Astrocyte (in vitro differentiated cells and primary cell): ENCODE data around the gene APBB2. TPM values are rescaled to one million over a fixed set of nuclear protein-coding genes. Genes with fewer than 3 reads are reported as not detected.

Source experiments
- DNase-seq: peaks from one replicate; pipeline ENCODE4 v3.0.0-alpha.2; 2010; ENCODE audit warnings: low read depth
- FAIRE-seq: peaks from 2 replicates; lab custom pipeline; 2011; peaks lifted over from hg19 to GRCh38; lab: Jason Lieb, UNC
- H2AFZ ChIP-seq: 2 replicates; pipeline ENCODE4 v1.6.0; 2012; ENCODE audit warnings: low read depth, low read length, inconsistent platforms
- H3K27ac ChIP-seq: 2 replicates; pipeline ENCODE4 v1.5.1; 2011; ENCODE audit warnings: low read depth, low read length, inconsistent platforms
- H3K27me3 ChIP-seq: 2 replicates; pipeline ENCODE4 v1.6.0; 2011; ENCODE audit warnings: low read length, inconsistent platforms; ENCODE audit not compliant: insufficient read depth
- H3K36me3 ChIP-seq: 2 replicates; pipeline ENCODE4 v1.5.1; 2011; ENCODE audit warnings: low read length, inconsistent platforms; ENCODE audit not compliant: insufficient read depth
- H3K4me1 ChIP-seq: 2 replicates; pipeline ENCODE4 v1.5.1; 2011; ENCODE audit warnings: low read length, inconsistent platforms; ENCODE audit not compliant: insufficient read depth
- H3K4me2 ChIP-seq: 2 replicates; pipeline ENCODE4 v1.6.0; 2012; ENCODE audit warnings: low read length, inconsistent platforms
- H3K4me3 ChIP-seq: 2 replicates; pipeline ENCODE4 v1.5.1; 2011; ENCODE audit warnings: low read depth, mild to moderate bottlenecking, low read length, inconsistent platforms; ENCODE audit not compliant: insufficient read depth
- H3K79me2 ChIP-seq: 2 replicates; pipeline ENCODE4 v1.6.0; 2012; ENCODE audit warnings: mild to moderate bottlenecking, low read length, inconsistent platforms; ENCODE audit not compliant: insufficient read depth
- H3K9ac ChIP-seq: 2 replicates; pipeline ENCODE4 v1.6.0; 2012; ENCODE audit warnings: mild to moderate bottlenecking, low read length, inconsistent platforms
- H3K9me3 ChIP-seq: 2 replicates; pipeline ENCODE4 v1.5.1; 2012; ENCODE audit warnings: low read depth, mild to moderate bottlenecking, low read length, inconsistent platforms; ENCODE audit not compliant: insufficient read depth
- H4K20me1 ChIP-seq: 2 replicates; pipeline ENCODE4 v1.6.0; 2012; ENCODE audit warnings: low read length, inconsistent platforms; ENCODE audit not compliant: insufficient read depth
- H3K27ac Mint-ChIP-seq: one replicate; pipeline ENCODE4 v1.8.0; 2021; ENCODE audit warnings: mild to moderate bottlenecking, mixed read lengths; ENCODE audit not compliant: unreplicated experiment
- H3K27me3 Mint-ChIP-seq: one replicate; pipeline ENCODE4 v1.8.0; 2021; ENCODE audit warnings: low read depth, mixed read lengths; ENCODE audit not compliant: unreplicated experiment
- H3K36me3 Mint-ChIP-seq: one replicate; pipeline ENCODE4 v1.8.0; 2021; ENCODE audit warnings: low read depth, mixed read lengths; ENCODE audit not compliant: unreplicated experiment
- H3K4me1 Mint-ChIP-seq: one replicate; pipeline ENCODE4 v1.8.0; 2021; ENCODE audit warnings: low read depth, mixed read lengths; ENCODE audit not compliant: unreplicated experiment
- H3K4me3 Mint-ChIP-seq: one replicate; pipeline ENCODE4 v1.8.0; 2021; ENCODE audit warnings: mild to moderate bottlenecking, moderate library complexity, mixed read lengths; ENCODE audit not compliant: unreplicated experiment
- H3K9me3 Mint-ChIP-seq: one replicate; pipeline ENCODE4 v1.8.0; 2021; ENCODE audit warnings: mild to moderate bottlenecking, mixed read lengths; ENCODE audit not compliant: unreplicated experiment
- CTCF ChIP-seq: IDR thresholded peaks from 2 replicates; pipeline ENCODE4 v1.5.1; 2011; ENCODE audit warnings: low read depth, mild to moderate bottlenecking, inconsistent platforms, low read length, moderate library complexity; ENCODE audit not compliant: insufficient read depth
- EZH2 ChIP-seq: IDR thresholded peaks from 2 replicates; pipeline ENCODE4 v1.6.1; 2012; ENCODE audit warnings: mild to moderate bottlenecking, low read length, inconsistent platforms; ENCODE audit not compliant: insufficient read depth
- total RNA-seq: library from RNA; stranded (reverse); gene quantifications from 2 replicates; pipeline ENCODE4 v1.2.1, GENCODE V29; 2021

Gene APBB2
- total RNA-seq, 1 donor from 2014 or later, result 173 TPM

GRCh38 chr4:41236508-41236907 is 22.2 kb upstream of the APBB2 start:
- H4K20me1 ChIP-seq, result no peaks in the 10 kb centered on the region
- Mint-ChIP-seq H3K36me3 (no peaks in the 10 kb centered on the region), H3K27me3 (no peaks in the 10 kb centered on the region), H3K27ac (no peak overlapping the region), H3K4me3 (no peak overlapping the region), H3K9me3 (peaks cover 2% of the 10 kb centered on the region), H3K4me1 (no peaks in the 10 kb centered on the region)
- no peaks in the 10 kb centered on the region for H3K36me3 ChIP-seq
- no peak overlapping the region for H3K9ac ChIP-seq
- H3K79me2 ChIP-seq, result no peaks in the 10 kb centered on the region
- H3K27me3 ChIP-seq, result no peaks in the 10 kb centered on the region
- H3K4me1 ChIP-seq, result no peaks in the 10 kb centered on the region
- DNase-seq, result no peak
- TF ChIP-seq CTCF (no peak), EZH2 (no peak)
- no peak overlapping the region for H3K27ac ChIP-seq
- no peaks in the 10 kb centered on the region for H3K9me3 ChIP-seq
- no peak overlapping the region for H3K4me2 ChIP-seq
- no peak for FAIRE-seq
- H2AFZ ChIP-seq, result no peak overlapping the region
- H3K4me3 ChIP-seq, result no peak overlapping the region

- Histone ChIP-seq H3K79me2 (no peaks in the 10 kb centered on the region), H3K27me3 (no peaks in the 10 kb centered on the region), H2AFZ (no peak overlapping the region), H3K9ac (no peak overlapping the region), H3K4me2 (no peak overlapping the region), H4K20me1 (no peaks in the 10 kb centered on the region), H3K36me3 (no peaks in the 10 kb centered on the region), H3K9me3 (no peaks in the 10 kb centered on the region), H3K27ac (no peak overlapping the region), H3K4me1 (no peaks in the 10 kb centered on the region), H3K4me3 (no peak overlapping the region)
- no peak overlapping the region for H3K4me3 Mint-ChIP-seq
- H3K27ac Mint-ChIP-seq, result no peak overlapping the region
- FAIRE-seq (no peak), DNase-seq (no peak)
- H3K4me1 Mint-ChIP-seq, result no peaks in the 10 kb centered on the region
- no peaks in the 10 kb centered on the region for H3K36me3 Mint-ChIP-seq
- H3K27me3 Mint-ChIP-seq, result no peaks in the 10 kb centered on the region
- peaks cover 2% of the 10 kb centered on the region for H3K9me3 Mint-ChIP-seq
- TF ChIP-seq EZH2 (no peak), CTCF (no peak)
Observed at GRCh38 chr4:41236032-41236431, 21.7 kb upstream of the APBB2 start.

GRCh38 chr4:41232856-41233255 is 18.5 kb upstream of the APBB2 start:
- no peaks in the 10 kb centered on the region for H3K36me3 Mint-ChIP-seq
- H2AFZ ChIP-seq, result no peak overlapping the region
- H4K20me1 ChIP-seq, result no peaks in the 10 kb centered on the region
- no peak overlapping the region for H3K27ac Mint-ChIP-seq
- H3K4me1 Mint-ChIP-seq, result no peaks in the 10 kb centered on the region
- H3K9ac ChIP-seq, result no peak overlapping the region
- no peaks in the 10 kb centered on the region for H3K9me3 ChIP-seq
- no peak overlapping the region for H3K4me3 ChIP-seq
- no peak overlapping the region for H3K27ac ChIP-seq
- H3K4me3 Mint-ChIP-seq, result no peak overlapping the region
- H3K4me1 ChIP-seq, result no peaks in the 10 kb centered on the region
- H3K79me2 ChIP-seq, result no peaks in the 10 kb centered on the region
- no peak overlapping the region for H3K4me2 ChIP-seq
- H3K27me3 Mint-ChIP-seq, result no peaks in the 10 kb centered on the region
- peaks cover 2% of the 10 kb centered on the region for H3K9me3 Mint-ChIP-seq
- DNase-seq, result no peak
- no peaks in the 10 kb centered on the region for H3K36me3 ChIP-seq
- no peaks in the 10 kb centered on the region for H3K27me3 ChIP-seq
- no peak for FAIRE-seq
- TF ChIP-seq EZH2, result no peak
- no peak for TF ChIP-seq CTCF
